ENCODE data around the gene JUND. TPM values are rescaled to one million over a fixed set of nuclear protein-coding genes. Genes with fewer than 3 reads are reported as not detected.

The JUND gene
- total and polyA plus RNA-seq, 4 donors = 12.8 to 103 (median 41.8) TPM

DNA sequence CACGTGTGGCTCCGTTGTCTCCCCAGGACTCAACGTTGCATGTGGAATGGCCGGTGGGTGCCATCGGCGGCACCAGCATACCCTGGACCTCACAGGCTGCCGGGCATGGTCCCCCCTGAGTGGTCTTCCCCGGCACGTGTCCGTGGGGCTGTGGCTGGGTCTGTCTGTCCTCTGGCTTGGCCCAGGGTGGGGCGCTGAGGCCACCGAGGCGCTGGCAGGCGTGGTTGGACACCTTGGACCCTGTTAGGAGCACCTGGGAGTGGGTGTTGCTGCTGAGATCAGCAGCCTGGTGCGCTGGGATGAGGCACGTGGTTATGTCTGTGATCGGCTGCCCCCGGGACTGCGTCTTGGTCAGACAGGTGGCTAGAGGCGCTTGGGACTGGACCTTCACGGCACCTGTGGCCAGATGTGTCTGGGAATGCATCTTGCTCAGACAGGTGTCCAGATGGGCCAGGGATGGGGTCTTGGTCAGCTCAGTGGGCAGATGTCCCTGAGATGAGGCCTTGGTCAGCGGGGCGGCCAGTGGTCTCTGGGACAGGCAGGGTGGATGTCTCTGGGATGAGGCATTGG lies 16.4 kb downstream of the JUND start (continued):
- TF ChIP-seq, protein P1, sequence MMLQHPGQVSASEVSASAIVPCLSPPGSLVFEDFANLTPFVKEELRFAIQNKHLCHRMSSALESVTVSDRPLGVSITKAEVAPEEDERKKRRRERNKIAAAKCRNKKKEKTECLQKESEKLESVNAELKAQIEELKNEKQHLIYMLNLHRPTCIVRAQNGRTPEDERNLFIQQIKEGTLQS (IDR thresholded peaks at IDR 0.05) = no peak

DNA sequence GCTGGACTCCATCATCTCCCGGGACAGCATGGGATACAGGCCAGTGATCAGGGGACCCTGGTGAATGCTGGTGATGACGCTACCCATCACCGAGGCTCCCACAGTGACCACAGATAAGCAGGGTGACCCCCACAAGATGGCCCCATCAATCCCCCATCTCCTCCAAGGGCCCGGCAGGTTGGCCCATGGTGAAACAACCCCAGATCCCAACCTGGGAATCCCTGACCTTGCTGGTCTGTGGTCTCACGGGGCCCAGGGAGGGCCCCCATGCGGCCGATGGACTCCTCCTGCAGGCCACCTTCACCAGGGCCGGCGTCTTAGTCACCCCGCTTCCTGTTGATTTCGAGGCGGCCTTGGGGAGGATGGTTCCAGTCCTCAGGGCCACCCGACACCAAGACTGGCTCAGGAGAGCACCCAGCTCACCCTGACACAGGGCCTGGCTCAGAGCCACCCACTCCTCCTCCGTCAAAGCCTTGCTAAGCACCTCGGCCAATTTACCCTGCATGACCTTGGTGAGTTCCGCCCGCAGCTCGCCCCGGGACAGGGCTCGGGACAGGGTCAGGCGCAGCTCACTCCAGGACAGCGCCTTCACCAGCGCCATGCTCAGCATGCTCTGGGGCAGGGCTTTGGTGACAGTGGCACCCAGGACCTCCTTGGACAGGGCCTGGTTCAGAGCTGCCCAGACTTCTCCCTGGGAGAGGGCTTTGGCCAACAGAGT lies 17.1 kb downstream of the JUND start:
- Histone ChIP-seq H3K9ac (ENCODE audit: low read depth in 1 of 2, low read length in 2 of 2) (no peak overlapping the region), H3K27ac (ENCODE audit: low read depth in 1 of 2, low read length in 2 of 2) (no peak overlapping the region), H3K27me3 (ENCODE audit: control insufficient read depth in 4 of 4, insufficient read depth in 4 of 4, low read length in 3 of 4) (no peaks in the 10 kb centered on the region), H3K9me3 (ENCODE audit: control insufficient read depth in 4 of 4, low read length in 3 of 4) (no peaks in the 10 kb centered on the region), H3K4me3 (ENCODE audit: low read depth in 1 of 3, low read length in 3 of 3) (no peak overlapping the region), H3K4me1 (ENCODE audit: control insufficient read depth in 4 of 4, insufficient read depth in 4 of 4, low read length in 3 of 4) (no peaks in the 10 kb centered on the region), H3K36me3 (ENCODE audit: control insufficient read depth in 4 of 4, insufficient read depth in 3 of 4, low read depth in 1 of 4, low read length in 3 of 4) (peaks cover 0 to 35% (median 8%) of the 10 kb centered on the region in 4 donors)
- DNase-seq (ENCODE audit: low spot score) = no peak
- TF ChIP-seq, protein P2, sequence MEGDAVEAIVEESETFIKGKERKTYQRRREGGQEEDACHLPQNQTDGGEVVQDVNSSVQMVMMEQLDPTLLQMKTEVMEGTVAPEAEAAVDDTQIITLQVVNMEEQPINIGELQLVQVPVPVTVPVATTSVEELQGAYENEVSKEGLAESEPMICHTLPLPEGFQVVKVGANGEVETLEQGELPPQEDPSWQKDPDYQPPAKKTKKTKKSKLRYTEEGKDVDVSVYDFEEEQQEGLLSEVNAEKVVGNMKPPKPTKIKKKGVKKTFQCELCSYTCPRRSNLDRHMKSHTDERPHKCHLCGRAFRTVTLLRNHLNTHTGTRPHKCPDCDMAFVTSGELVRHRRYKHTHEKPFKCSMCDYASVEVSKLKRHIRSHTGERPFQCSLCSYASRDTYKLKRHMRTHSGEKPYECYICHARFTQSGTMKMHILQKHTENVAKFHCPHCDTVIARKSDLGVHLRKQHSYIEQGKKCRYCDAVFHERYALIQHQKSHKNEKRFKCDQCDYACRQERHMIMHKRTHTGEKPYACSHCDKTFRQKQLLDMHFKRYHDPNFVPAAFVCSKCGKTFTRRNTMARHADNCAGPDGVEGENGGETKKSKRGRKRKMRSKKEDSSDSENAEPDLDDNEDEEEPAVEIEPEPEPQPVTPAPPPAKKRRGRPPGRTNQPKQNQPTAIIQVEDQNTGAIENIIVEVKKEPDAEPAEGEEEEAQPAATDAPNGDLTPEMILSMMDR (IDR thresholded peaks at IDR 0.05; ENCODE audit: low read depth, low read length, missing input control) = no peak
- TF ChIP-seq HNF4G (IDR thresholded peaks at IDR 0.05) (no peak), RAD21 (IDR thresholded peaks at IDR 0.05) (no peak), FOXA2 (IDR thresholded peaks at IDR 0.05) (no peak), RXRA (IDR thresholded peaks at IDR 0.05) (no peak), YY1 (IDR thresholded peaks at IDR 0.05) (no peak), JUND (IDR thresholded peaks at IDR 0.05) (no peak), SP1 (IDR thresholded peaks at IDR 0.05) (no peak), TAF1 (conservative IDR thresholded peaks at IDR 0.05) (no peak), GABPA (IDR thresholded peaks at IDR 0.05 in 1 of 2, conservative IDR thresholded peaks at IDR 0.05 in 1 of 2) (no peak)
- TF ChIP-seq, protein P1 (IDR thresholded peaks at IDR 0.05) = no peak
- TF ChIP-seq, protein P3, sequence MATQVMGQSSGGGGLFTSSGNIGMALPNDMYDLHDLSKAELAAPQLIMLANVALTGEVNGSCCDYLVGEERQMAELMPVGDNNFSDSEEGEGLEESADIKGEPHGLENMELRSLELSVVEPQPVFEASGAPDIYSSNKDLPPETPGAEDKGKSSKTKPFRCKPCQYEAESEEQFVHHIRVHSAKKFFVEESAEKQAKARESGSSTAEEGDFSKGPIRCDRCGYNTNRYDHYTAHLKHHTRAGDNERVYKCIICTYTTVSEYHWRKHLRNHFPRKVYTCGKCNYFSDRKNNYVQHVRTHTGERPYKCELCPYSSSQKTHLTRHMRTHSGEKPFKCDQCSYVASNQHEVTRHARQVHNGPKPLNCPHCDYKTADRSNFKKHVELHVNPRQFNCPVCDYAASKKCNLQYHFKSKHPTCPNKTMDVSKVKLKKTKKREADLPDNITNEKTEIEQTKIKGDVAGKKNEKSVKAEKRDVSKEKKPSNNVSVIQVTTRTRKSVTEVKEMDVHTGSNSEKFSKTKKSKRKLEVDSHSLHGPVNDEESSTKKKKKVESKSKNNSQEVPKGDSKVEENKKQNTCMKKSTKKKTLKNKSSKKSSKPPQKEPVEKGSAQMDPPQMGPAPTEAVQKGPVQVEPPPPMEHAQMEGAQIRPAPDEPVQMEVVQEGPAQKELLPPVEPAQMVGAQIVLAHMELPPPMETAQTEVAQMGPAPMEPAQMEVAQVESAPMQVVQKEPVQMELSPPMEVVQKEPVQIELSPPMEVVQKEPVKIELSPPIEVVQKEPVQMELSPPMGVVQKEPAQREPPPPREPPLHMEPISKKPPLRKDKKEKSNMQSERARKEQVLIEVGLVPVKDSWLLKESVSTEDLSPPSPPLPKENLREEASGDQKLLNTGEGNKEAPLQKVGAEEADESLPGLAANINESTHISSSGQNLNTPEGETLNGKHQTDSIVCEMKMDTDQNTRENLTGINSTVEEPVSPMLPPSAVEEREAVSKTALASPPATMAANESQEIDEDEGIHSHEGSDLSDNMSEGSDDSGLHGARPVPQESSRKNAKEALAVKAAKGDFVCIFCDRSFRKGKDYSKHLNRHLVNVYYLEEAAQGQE (IDR thresholded peaks at IDR 0.05) = no peak
- WGBS = 94% methylated on average over 23 of the region's 23 CpGs
